HG03571 (cell line): ENCODE results near the gene DDC.
"Not testable (repeated sequence)": the region's sequence is repeated elsewhere in the genome, so short reads cannot be mapped to it uniquely, and the experiment has no call there.

Experiments used
- ATAC-seq: cut with Tn5 transposase; IDR thresholded peaks from one replicate; pipeline ENCODE4 v1.9.1; 2021; ENCODE audit not compliant: unreplicated experiment

The DDC gene

GRCh38 chr7:50529093-50529862 is 35.9 kb downstream of the DDC start:
- ATAC-seq, result no peak

GRCh38 chr7:50528266-50529092 is 36.7 kb downstream of the DDC start:
- ATAC-seq, result no peak

GRCh38 chr7:50519350-50519749 is 45.9 kb downstream of the DDC start:
- not testable (repeated sequence) for ATAC-seq

GRCh38 chr7:50513166-50513871 is 51.9 kb downstream of the DDC start:
- ATAC-seq, result no peak

GRCh38 chr7:50512384-50512783 is 52.8 kb downstream of the DDC start:
- ATAC-seq, result no peak

- no peak for ATAC-seq
Measured at GRCh38 chr7:50509459-50509858, 55.7 kb downstream of the DDC start.

GRCh38 chr7:50508471-50508943 is 56.7 kb downstream of the DDC start:
- ATAC-seq, result no peak

GRCh38 chr7:50507898-50508470 is 57.2 kb downstream of the DDC start:
- no peak for ATAC-seq

GRCh38 chr7:50505553-50506210 is 59.5 kb downstream of the DDC start:
- no peak for ATAC-seq

- ATAC-seq, result no peak
Measured at GRCh38 chr7:50504646-50505546, 60.3 kb downstream of the DDC start.

- no peak for ATAC-seq
Measured at GRCh38 chr7:50502947-50503346, 62.3 kb downstream of the DDC start.

GRCh38 chr7:50502001-50502684 is 63.1 kb downstream of the DDC start:
- ATAC-seq, result no peak

- ATAC-seq, result no peak
Measured at GRCh38 chr7:50499092-50499491, 66.1 kb downstream of the DDC start.

- ATAC-seq, result no peak
Measured at GRCh38 chr7:50497968-50498367, 67.2 kb downstream of the DDC start.

GRCh38 chr7:50497068-50497642 is 68.0 kb downstream of the DDC start:
- ATAC-seq, result no peak

GRCh38 chr7:50496569-50496968 is 68.6 kb downstream of the DDC start:
- no peak for ATAC-seq

- ATAC-seq, result no peak
Measured at GRCh38 chr7:50495746-50496145, 69.5 kb downstream of the DDC start.

- ATAC-seq, result no peak
Measured at GRCh38 chr7:50492770-50493519, 72.3 kb downstream of the DDC start.
